Measurements from ENCODE around the gene HOXD9. TPM values are rescaled to one million over a fixed set of nuclear protein-coding genes. Genes with fewer than 3 reads are reported as not detected.

The HOXD9 gene
- total RNA-seq, 1 experiment from 2014 or later: 0.06 TPM

GRCh38 chr2:176098366-176099158, 24.0 kb upstream of the HOXD9 start:
- DNase-seq (ENCODE audit: low read depth): no peak

- DNase-seq (ENCODE audit: low read depth): no peak
Observed at GRCh38 chr2:176099159-176099727, 23.3 kb upstream of the HOXD9 start.

GRCh38 chr2:176099728-176100546, 22.6 kb upstream of the HOXD9 start, which contains the start of gene HOXD12:
Gene HOXD12, plus strand, starts transcription at chr2:176099795. Its CDS starts 7 bp downstream, at chr2:176099802.
- no peak for DNase-seq (ENCODE audit: low read depth)

- no peak for DNase-seq (ENCODE audit: low read depth)
Observed at GRCh38 chr2:176100547-176101140, 21.9 kb upstream of the HOXD9 start.

- no peak for DNase-seq (ENCODE audit: low read depth)
Observed at GRCh38 chr2:176101216-176101830, 21.2 kb upstream of the HOXD9 start.

- no peak for DNase-seq (ENCODE audit: low read depth)
Observed at GRCh38 chr2:176101842-176102241, 20.7 kb upstream of the HOXD9 start.

GRCh38 chr2:176102309-176102866, 20.1 kb upstream of the HOXD9 start:
- no peak for DNase-seq (ENCODE audit: low read depth)

- no peak for DNase-seq (ENCODE audit: low read depth)
Observed at GRCh38 chr2:176103194-176103593, 19.3 kb upstream of the HOXD9 start.

- no peak for DNase-seq (ENCODE audit: low read depth)
Observed at GRCh38 chr2:176103742-176104315, 18.7 kb upstream of the HOXD9 start.

GRCh38 chr2:176104316-176105077, 18.0 kb upstream of the HOXD9 start:
- DNase-seq (ENCODE audit: low read depth): no peak

GRCh38 chr2:176105078-176105729, 17.3 kb upstream of the HOXD9 start:
- no peak for DNase-seq (ENCODE audit: low read depth)

GRCh38 chr2:176105730-176106580, 16.6 kb upstream of the HOXD9 start:
- DNase-seq (ENCODE audit: low read depth): no peak

GRCh38 chr2:176106581-176107539, 15.7 kb upstream of the HOXD9 start, which contains the start of gene HOXD11:
Gene HOXD11, plus strand, starts transcription at chr2:176107280. Its CDS starts 76 bp downstream, at chr2:176107356.
- DNase-seq (ENCODE audit: low read depth): no peak

- DNase-seq (ENCODE audit: low read depth): no peak
Observed at GRCh38 chr2:176107731-176108181, 14.8 kb upstream of the HOXD9 start.

- DNase-seq (ENCODE audit: low read depth): no peak
Observed at GRCh38 chr2:176109192-176109901, 13.2 kb upstream of the HOXD9 start.

GRCh38 chr2:176109946-176110345, 12.6 kb upstream of the HOXD9 start:
- no peak for DNase-seq (ENCODE audit: low read depth)

Data from LHCN-M2 (cell line).